GM21529 (cell line): ENCODE results near the gene SYT5.
"Not testable (repeated sequence)": the region's sequence is repeated elsewhere in the genome, so short reads cannot be mapped to it uniquely, and the experiment has no call there.

Experiments
- ATAC-seq: cut with Tn5 transposase; IDR thresholded peaks from one replicate; pipeline ENCODE4 v1.9.1; 2021; ENCODE audit not compliant: unreplicated experiment

Gene SYT5

DNA sequence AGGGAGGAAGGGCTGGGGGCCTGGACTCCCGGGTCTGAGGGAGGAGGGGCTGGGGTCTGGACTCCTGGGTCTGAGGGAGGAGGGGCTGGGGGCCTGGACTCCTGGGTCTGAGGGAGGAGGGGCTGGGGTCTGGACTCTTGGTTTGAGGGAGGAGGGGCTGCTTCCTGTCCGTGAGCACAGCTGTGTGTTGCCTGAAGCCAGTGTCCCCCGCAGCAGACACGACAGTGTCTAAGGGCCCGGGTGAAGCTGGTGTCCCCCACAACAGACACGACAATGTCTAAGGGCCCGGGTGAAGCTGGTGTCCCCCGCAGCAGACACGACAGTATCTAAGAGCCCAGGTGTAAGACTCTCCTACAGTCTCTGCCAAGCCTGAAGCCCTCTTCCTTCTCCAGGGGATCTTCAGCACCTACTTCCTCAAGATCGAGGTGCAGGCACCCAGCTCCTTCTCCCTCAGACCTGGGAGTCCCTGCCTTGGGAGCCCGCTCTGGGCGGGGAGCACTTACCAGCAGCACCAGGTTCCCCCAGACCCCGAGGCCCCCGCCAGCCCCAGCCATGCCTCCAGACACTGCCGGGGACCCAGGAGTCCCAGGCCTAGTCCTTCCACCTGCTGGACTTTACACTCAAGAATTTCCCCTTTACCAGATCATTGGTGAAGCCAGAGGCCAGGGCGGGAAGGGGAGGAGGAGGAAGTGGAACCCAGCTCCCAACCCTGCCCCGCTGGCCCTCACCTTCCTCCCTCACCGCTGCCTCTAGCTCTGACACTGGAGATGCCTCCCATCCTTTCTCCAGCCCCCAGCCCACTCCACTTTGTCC, 29.0 kb upstream of the SYT5 start, which contains the start of gene PTPRH:
TSS of gene PTPRH (minus strand) at position 622 of the 813 bp plus-strand sequence. CDS start at position 554, 68 bp downstream.
- no peak for ATAC-seq

DNA sequence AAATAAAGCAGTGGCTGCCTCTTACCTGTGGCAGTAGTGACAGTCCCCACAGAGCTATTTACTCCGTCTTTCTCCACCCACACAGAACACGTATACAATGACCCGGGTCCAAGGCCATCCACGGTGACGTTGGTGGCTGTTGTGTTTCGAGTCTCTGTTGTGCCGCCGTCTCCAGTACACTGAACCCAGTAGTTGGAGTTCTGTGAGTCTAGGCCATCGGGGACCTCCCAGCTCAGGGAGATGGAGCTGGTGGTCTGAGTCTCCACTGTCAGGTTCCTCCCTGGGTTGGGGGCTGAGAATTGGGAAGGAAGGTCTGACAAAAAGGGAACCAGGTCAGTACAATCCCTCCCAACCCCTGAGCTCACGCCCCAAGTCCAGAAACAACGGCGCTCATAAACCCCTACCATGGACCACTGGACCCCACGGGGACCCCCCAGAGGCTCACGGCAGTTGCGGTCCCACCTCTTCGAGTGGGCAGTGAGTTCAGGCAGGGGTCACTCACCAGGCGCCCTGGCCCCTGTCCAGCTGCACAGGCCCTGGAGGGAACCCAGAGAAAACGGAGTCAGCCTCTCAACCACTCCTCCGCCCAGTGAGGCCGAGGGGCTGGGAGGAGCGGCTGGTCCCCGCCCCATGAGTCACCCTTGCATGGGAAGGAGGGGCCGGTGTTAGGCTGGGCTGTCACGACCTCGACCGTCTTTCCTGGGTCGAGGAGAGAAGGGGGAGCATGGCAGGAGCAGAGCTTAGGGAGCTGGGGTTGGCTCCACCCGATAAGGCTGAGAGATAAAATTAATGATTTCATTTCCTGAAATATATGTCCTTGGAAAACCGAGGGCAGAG, 26.8 kb upstream of the SYT5 start:
- no peak for ATAC-seq

DNA sequence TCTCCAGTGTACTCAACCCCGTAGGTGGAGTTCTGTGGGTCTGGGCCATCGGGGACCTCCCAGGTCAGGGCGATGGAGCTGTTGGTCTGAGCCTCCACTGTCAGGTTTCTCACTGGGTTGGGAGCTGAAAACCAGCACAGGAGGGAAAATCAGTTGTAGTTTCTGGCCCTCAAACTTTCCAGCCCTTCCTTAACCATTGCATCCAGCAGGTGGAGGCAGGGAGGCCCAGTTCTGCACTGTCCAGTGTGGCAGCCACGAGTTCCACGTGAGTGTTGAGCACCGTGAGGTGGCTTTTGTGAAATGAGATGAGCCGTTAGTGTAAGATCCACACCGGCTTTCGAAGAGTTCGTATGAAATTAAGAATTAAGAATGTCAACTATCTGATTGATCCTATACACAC, 22.1 kb upstream of the SYT5 start:
- ATAC-seq = not testable (repeated sequence)

DNA sequence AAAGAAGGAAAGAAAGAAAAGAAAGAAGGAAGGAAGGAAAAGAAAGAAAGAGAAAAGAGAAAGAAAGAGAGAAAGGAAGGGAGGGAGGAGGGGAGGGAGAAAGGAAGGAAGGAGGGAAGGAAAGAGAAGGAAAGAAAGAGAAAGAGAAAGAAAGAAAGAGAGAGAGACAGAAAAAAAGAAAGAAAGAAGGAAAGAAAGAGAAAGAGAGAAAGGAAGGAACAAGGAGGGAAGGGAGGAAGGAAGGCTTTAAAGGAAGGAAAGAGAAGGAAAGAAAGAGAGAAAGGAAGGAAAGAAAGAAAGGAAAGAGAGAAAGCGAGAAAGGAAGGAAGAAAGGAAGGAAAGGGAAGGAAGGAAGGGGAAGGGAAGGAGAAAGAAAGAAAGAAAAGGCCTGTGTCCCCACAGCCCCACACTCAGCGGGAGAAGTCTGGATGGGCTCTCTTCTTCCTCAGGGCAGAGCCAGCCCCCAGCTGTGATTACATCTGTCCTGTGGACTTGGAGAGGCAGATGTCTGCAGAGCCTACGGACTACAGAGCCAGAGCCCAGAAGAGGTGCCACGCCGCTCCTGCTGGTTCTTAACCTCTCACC, 19.6 kb upstream of the SYT5 start:
- ATAC-seq = no peak

DNA sequence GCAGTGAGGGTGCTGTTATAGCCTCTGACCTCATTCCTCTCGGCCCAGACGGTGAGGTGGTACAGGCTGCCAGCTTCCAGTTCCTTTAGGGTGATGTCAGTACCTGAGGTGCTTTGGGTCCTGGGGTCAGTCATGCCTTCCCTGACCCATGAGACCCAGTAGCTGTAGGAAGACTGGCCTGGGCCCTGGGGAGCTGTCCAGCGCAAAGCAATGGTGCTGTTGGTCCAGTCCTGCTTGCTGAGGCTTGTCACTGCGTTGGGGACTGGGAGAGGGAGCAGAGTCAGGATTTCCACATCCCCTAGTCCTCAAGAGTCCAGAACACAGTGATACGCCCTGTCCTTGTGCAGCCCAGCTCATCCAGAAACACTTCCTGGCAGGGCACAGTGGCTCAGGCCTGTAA, 18.6 kb upstream of the SYT5 start:
- ATAC-seq = no peak

DNA sequence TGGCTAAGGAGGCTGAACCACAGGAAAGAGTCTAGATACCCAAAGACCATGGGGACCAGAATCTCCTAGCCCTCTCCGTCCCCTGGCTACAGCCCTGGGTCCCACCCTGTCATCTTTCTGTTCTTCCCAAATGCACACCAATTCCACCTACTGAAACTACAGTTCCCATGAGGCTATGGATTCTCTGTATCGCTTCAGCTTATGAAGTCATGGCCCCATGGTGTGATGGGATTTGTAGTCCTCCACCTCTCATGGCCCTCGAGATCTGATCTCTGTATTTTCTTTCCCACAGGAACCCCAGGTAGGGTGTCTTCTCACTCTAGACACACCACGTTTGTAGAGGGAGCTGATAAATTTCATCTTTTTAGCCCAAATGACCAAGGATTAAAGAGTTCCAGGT, 17.4 kb upstream of the SYT5 start:
- no peak for ATAC-seq

DNA sequence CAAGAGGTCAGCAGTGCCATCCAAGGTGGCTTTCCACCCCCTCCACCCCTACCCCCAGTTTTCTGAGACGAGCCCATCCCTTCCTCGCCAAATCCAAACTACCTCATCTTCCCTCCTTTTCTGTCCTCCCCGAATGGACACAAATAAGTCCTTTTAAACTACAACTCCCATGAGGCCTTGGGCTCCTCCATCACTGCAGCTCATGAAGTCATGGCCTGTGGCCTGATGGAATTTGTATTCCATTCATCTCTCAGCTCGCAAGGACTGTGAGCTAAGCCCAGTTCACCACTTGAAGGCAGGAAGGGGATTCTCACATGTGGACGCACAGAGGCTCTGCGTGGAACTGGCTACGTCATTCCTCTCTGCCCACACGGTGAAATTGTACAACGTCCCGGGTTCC, 16.7 kb upstream of the SYT5 start:
- ATAC-seq = no peak

DNA sequence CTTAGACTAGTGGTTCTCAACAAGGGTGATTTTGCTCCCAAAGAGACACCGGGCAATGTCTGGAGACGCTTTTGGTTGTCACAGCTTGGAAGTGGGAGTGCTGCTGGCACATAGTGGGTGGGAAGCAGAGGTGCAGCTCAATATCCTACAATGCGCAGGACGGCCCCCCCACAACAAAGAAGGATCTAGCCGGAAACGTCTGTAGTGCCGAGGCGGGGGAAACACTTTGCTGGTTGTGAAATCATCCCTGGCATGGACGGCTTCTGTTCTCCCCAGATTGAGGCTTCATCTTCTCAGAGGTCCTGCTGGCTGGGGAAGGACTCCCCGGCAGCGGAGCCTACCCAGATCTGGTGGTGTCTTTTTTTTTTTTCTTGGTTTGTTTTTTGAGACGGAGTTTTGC, 13.4 kb upstream of the SYT5 start:
- ATAC-seq = no peak

DNA sequence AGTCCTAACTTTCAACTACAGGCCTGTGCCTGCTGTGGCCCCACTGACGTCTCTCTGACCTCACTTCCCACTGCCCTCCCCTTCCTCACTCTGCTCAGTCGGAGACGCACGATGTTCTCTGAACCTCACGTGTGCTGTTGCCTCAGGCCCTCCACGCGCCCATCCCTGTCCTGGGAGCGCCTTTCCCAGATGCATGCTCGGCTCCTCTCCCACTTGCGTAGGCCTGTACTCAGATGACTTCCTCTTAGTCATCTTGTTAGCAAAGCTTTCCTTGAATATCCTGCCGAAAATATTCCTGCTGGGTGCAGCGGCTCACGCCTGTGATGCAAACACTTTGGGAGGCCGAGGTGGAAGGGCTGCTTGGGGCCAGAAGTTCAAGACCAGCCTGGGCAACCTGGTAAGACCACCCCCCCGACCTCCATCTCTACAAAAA, 9.3 kb upstream of the SYT5 start:
- no peak for ATAC-seq

DNA sequence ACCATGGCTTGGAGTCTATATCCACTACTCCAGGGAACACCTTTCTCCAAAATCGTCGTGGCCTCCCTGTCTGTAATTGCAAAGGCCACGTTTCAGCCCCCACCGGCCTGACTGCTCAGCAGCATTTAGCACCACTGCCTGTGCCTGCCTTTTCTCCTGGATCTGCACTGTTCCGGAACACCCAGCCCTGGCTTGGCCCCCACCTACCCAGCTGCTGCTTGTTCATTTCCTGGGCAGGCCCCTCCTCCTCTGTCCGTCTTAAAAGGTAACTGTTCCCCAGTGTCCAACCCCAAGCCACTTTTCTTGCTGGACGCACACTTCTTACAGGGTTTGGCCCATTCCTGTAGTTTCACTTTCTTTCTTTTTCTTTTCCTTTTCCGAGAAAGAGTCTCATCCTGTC, 8.5 kb upstream of the SYT5 start:
- no peak for ATAC-seq

DNA sequence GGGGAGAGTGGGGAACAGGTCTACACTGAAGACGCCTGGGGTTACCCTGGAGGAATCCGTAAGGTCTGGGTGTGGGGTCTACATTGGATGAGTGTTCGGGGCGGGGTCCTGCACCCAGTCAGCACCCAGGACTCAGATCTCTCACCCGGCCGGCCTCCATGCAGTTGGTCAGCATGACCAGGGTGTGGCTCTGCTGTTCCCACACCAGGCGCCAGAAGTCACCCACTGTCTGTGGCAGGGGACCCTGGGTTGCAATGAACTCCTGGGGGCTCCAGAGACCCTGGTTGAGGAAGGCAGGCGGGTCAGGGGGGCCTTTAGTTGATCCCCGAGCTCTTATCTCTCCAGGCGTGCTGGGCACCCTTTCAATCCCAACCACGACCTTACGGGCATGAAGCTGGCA, 6.0 kb upstream of the SYT5 start:
- ATAC-seq = no peak

DNA sequence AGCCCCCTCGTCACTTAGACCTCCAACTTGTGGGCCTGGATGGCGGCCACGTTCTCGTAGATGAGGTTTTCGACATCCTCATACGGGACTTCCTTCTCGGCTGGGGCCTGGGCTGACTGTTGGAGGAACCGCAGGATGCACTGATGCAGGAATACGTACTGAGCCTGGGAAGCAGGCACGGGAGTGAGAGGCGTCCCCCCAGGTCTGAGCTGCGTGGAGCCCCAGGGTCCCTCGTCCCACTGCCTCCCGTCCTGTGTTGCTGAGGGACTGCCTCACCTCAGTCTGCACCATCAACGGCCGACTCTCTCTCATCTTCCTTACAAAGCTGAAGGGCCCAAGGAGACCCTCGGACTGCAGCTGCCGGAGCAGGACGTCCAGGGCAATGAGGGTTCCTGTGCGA, 1.7 kb upstream of the SYT5 start:
- no peak for ATAC-seq

DNA sequence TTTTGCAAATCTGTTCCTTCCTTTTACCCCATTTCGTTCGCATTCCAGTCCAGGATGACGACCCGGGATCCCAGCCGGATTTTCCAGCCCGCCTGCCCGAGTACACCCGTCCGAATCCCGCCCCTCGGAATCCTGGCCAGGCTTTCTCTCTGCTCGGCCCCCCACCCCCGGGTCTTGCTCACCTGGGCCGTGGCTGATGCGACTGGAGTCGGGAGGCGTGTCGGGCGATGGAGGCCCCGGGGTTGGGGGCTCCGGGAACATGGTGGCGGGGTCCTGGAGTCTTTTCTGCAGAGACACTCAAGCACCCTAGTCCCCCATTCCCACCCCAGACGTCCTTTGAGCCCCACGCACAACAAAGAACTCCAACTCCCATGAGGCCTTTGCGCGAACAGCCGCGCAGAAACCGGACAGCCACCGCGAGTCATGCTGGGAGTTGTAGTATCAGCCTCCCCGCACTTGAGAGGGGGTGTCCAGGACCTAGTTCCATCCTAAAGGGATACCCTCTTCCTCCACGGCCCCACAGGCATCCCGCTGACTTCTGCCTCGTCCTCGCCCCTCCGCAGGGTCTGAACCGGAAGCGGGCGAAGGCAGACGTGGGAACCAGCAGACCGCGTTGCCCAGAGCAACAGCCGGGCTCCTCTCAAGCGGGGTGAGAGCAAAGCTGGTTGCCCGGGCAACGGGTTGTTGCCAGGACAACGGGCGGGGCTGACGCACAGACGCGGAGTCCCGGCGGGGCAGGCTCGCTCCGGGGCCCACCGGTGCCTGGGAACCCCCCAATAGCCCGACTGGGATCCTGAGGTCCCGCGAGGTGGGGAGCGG, 1.1 kb downstream of the SYT5 start:
- peak; percentile 71 for ATAC-seq

DNA sequence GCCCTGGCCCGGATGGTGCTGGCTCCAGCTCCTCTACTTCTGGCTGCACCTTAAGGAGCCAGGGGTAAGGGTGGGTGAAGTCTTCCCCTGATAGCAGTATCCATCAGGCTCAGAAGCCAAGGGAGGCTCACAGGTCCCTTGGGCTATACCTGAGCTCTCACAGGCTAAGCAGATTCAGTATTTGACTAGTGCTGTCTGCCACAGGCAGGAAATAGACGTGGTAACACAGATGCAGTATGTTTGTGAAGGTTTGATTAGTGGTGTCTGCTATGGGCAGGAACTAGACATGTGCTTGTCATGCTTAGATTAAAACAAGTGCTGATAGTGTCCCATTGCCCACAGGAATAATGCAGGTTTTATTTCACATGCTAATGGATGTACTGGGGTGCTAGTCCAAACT, 4.0 kb downstream of the SYT5 start:
- no peak for ATAC-seq

DNA sequence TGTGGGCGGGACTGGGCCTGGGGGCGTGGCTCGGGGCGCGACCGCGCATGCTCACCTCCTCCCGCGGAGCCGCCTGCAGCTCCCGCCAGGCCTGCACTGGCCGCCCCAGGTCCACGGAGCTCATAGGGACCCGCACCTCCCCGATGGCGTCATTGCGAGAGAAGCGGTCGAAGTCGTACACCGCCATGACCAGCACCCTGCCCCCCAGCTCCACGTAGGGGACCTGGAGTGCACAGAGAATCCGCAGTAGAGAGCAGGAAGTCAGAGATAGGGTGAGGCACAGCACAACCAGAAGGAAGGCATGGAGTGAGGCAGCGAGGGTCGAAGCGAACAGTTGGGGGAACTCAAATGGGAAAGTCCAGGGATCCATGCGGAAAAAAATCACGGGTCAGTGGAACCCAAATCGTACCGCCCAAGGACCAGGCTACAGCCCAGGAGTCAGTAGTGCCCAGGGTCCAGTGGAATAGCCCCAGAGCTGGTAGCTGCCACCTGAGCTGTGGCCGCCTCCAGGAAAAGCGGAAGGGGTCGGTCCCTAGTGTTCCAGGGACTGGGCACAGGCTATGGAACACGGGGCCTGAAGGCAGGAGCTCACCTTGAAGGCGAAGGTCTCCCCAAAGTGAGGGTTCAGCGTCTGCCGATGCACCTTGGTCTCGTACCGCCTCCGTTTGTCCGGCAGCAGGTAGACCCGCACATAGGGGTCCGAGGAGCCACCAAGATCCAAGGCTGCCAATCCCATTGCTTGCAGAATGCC, 4.8 kb downstream of the SYT5 start:
- ATAC-seq = no peak

DNA sequence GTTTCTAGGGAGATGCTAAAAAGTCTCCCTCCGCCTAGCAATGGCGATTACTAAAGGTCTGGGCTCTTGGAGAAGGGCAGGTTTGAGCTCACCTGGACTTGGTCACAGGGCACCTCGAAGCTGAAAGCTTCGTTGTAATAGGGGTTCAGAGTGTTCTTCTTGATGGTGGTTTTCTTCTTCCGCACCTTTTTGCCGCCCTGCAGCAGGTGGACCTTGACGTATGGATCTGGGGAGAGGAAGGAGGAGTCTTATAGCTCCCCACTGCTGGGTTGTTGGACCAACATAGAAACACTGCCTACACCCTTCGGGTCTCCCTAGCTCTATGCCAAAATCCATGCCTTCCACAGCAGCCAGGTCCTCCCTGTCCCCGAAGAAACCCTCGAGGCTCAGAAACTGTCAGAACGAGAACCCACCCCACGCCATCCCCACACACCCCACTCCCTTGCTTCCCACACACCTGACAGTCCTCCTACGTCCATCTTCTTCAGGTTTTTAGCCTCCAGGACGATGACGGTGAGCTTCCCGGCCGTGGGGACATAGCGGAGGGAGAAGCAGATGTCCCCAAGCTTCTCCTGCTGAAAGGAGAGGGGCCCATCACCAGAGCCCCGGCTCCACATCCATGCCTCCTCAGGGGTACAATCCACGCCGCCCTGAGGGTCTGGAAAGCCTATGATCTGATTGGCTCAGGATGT, 5.5 kb downstream of the SYT5 start:
- ATAC-seq = no peak

DNA sequence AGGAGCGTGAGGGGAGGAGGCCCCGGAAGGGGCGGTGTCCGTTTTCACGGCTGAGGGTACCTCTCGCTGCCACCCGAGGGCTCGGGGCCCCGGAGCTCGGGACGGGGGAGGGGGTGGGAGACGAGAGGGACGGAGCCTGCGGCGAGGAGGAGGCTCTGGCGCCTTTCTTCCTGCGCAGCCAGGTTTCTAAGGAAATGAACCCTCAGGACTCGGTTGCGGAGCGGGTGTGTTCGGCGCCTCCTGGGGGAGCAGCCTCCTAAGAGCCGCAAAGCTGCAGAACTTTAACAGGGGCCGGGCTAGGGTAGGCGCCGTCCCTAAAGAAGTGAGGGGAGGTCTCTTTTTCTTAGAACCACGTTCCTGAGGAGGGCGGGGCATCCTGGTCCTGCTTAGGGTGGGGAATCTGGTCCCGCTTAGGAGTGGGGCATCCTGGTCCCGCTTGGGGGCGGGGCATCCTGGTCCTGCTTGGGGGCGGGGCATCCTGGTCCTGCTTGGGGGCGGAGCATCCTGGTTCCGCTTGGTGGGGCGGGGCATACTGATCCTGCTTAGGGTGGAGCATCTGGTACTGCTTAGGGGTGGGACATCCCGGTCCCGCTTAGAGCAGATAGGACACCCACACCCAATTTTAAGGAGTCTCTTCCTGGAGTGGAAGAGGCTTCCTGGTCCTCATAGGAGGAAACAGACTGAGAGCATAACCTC, 6.2 kb downstream of the SYT5 start:
- no peak for ATAC-seq

DNA sequence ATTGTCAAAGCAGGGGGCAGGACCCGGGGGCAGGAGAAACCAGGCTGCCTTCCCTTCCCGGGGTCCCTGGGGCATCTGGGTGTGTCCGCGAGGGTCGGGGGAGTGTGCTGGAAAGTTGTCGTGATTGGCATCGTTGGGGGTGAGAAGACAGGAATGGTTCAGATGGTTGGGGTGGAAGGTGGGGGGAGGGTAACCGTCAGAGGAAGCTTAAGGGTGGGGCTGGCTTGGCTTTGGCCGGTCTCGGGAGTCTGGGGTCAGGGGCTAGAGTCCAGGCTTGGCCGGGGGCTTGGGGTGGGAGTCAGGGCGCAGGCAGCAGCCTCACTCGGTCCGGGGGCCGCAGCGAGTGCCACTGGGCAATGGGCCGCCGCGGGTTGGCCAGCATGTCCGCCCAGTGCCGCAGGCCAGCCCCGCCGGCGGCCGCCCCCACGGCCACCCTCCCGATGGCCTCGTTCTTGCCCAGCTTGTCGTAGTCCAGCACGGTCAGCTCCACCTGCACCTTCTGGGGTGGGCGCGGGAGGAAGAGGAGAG, 6.8 kb downstream of the SYT5 start:
- ATAC-seq = no peak

DNA sequence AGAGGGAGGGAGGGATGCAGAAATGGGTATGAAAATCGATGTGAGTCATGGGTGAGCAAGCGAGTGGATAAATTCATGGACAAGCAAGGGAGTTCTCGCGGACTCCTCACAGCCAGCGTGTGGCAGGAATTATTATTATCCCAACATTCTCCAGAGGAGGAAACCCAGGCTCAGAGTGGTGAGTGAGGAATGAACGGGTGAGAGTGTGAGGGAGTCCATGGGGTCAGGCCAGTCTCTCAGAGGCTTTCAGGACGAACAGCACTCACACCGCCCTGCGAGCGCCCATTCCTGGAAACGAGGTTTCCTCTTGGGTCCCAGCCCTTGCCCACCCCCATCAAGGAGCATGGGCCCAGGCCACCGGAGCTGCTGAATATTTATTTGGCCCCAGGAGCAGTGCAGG, 7.3 kb downstream of the SYT5 start:
- no peak for ATAC-seq
